Nephron progenitor cell (in vitro differentiated cells): ENCODE results near the gene RETREG2.
A peak's percentile ranks its signal among the peaks of the same experiment; 100 is the strongest.

ENCODE experiments used
- DNase-seq: peaks from one replicate; pipeline ENCODE4 v3.0.0; 2021
- H3K27ac Mint-ChIP-seq: 2 replicates; pipeline ENCODE4 v1.8.0; 2021; ENCODE audit warnings: mild to moderate bottlenecking, moderate library complexity, mixed read lengths
- H3K27me3 Mint-ChIP-seq: 2 replicates; pipeline ENCODE4 v1.8.0; 2021; ENCODE audit warnings: mild to moderate bottlenecking, low read depth, mixed read lengths; ENCODE audit not compliant: poor library complexity
- H3K36me3 Mint-ChIP-seq: 2 replicates; pipeline ENCODE4 v1.8.0; 2021; ENCODE audit warnings: low read depth, mixed read lengths
- H3K4me1 Mint-ChIP-seq: 2 replicates; pipeline ENCODE4 v1.8.0; 2021; ENCODE audit warnings: mixed read lengths
- H3K4me3 Mint-ChIP-seq: 2 replicates; pipeline ENCODE4 v1.8.0; 2021; ENCODE audit warnings: mild to moderate bottlenecking, moderate library complexity, mixed read lengths
- H3K9me3 Mint-ChIP-seq: 2 replicates; pipeline ENCODE4 v1.8.0; 2021; ENCODE audit warnings: mild to moderate bottlenecking, moderate library complexity, mixed read lengths
- TF ChIP-seq, protein P1 (sequence below): fragments of 200-600 bp; sonication (generic); IDR thresholded peaks from 2 replicates; pipeline ENCODE4 v1.5.0; 2021; ENCODE audit warnings: antibody characterized with exemption

Gene RETREG2

DNA sequence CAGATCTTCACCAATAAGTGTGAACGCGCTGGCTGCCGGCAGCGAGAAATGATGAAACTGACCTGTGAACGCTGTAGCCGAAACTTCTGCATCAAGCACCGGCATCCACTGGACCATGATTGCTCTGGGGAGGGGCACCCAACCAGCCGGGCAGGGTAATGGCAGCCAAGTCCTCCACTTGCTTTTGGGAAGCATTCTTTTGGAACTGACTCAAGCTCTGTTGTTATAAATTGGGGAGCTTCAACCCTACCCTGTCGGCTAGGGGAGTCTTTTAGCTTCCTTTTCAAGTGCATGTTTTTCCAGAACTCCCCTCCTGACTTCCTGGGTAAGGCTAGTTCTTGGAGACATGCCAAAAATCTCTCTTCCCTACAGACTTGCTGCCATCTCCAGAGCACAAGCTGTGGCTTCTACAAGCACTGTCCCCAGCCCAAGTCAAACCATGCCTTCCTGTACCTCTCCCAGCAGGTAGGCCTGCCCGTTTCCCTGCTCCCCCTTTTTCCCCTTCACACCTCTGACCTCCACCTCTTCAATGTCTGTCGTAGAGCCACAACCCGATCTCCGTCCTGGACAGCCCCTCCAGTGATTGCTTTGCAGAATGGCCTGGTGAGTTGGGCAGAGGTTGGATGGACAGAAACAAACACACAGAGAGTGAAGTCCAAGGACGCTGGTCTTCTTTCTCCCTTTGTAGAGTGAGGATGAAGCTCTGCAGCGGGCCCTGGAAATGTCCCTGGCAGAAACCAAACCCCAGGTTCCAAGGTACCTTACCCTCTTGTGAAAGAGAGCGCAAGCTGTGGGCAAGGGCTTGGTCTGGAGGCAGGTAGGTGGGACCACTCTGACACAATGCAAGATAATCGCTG is 30.0 kb downstream of the RETREG2 start:
- Mint-ChIP-seq H3K36me3 (peaks cover 23% of the 10 kb centered on the region), H3K4me1 (peaks cover 23% of the 10 kb centered on the region), H3K9me3 (peaks cover 11% of the 10 kb centered on the region), H3K27me3 (no peaks in the 10 kb centered on the region), H3K4me3 (peak overlapping the region; percentile 83), H3K27ac (peak overlapping the region; percentile 83)
- TF ChIP-seq, protein P1, sequence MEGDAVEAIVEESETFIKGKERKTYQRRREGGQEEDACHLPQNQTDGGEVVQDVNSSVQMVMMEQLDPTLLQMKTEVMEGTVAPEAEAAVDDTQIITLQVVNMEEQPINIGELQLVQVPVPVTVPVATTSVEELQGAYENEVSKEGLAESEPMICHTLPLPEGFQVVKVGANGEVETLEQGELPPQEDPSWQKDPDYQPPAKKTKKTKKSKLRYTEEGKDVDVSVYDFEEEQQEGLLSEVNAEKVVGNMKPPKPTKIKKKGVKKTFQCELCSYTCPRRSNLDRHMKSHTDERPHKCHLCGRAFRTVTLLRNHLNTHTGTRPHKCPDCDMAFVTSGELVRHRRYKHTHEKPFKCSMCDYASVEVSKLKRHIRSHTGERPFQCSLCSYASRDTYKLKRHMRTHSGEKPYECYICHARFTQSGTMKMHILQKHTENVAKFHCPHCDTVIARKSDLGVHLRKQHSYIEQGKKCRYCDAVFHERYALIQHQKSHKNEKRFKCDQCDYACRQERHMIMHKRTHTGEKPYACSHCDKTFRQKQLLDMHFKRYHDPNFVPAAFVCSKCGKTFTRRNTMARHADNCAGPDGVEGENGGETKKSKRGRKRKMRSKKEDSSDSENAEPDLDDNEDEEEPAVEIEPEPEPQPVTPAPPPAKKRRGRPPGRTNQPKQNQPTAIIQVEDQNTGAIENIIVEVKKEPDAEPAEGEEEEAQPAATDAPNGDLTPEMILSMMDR = no peak
- no peak for DNase-seq

DNA sequence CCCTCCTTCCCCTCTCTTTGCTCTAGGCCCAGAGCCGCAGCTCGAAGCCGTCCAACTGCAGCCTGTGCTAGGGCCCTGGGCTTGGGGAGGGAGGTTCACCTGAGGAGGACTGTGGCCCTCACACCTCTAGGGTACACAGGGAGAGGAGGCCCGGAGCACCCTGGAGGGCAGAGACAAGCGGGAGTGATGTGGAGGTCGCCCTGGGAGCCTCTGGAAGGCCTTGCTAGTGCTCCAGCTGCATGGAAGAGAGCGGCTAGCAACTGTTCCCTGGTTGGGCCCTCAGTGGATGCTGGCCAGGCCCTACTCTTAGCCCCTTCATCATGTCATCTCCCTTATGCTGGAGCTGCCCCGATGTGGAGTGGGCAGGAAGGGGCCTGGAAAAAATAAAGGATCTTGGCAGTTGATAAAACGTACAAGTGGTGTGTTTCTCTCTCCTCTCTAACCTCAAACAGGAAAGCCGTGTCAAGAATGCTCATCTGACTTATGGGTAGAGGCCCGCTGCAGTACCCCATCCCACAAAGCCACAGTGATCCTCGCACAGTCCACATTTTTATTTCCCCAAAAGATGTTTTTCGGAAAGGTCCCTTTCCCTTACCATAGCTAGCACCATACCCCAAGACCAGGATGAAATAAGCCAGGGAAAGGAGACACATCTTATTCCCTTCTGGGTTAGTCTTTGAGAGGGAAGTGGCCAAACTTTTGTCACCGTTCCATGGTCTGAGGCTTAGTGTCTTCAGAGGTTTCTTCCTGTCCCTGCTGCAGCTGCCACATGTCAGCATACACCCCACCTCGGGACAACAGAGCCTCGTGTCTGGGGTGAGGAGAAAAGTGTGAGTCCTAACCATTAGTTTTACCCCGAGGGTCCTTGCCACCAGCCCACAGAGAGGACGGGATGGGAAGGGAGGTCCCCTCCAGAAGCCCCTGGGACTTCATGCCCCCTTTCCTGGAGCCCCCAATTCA is 31.4 kb downstream of the RETREG2 start:
- Mint-ChIP-seq H3K9me3 (peaks cover 1% of the 10 kb centered on the region), H3K27ac (no peak overlapping the region), H3K4me3 (no peak overlapping the region), H3K36me3 (peaks cover 32% of the 10 kb centered on the region), H3K27me3 (no peaks in the 10 kb centered on the region), H3K4me1 (peaks cover 23% of the 10 kb centered on the region)
- DNase-seq = no peak
- TF ChIP-seq, protein P1 = no peak

DNA sequence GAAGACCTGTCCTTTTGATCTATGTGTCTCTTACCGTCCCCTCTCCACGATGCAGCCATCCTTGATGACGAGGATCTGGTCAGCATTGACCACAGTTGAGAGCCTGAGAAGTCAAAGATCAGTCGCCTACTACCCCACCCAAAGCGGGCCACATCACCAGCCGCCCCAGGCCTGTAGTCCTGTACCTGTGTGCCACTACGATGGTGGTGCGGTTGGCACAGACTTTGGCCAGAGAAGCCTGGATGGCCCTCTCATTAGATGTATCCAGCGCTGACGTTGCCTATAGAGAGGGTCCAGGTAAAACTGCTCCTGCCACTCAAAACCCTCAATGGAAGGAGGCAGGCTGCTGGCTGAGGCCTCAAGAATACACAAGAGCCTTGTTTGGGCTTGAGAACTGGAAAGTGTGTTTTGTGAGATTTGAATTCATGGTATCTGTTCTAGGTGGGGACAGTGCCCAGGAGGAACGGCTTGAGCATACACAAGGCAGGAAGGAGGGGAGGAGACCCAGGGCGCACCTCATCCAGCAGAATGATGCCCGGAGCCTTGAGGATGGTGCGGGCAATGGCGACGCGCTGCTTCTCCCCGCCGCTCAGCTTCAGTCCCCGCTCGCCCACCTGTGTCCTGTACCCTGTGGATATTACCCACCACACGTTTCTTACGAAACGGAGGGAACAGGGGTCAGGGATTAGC is 32.3 kb downstream of the RETREG2 start:
- peaks cover 23% of the 10 kb centered on the region for H3K4me1 Mint-ChIP-seq
- DNase-seq = no peak
- no peaks in the 10 kb centered on the region for H3K9me3 Mint-ChIP-seq
- H3K36me3 Mint-ChIP-seq = peaks cover 35% of the 10 kb centered on the region
- TF ChIP-seq, protein P1 = no peak
- no peak overlapping the region for H3K27ac Mint-ChIP-seq
- no peak overlapping the region for H3K4me3 Mint-ChIP-seq
- H3K27me3 Mint-ChIP-seq = no peaks in the 10 kb centered on the region

DNA sequence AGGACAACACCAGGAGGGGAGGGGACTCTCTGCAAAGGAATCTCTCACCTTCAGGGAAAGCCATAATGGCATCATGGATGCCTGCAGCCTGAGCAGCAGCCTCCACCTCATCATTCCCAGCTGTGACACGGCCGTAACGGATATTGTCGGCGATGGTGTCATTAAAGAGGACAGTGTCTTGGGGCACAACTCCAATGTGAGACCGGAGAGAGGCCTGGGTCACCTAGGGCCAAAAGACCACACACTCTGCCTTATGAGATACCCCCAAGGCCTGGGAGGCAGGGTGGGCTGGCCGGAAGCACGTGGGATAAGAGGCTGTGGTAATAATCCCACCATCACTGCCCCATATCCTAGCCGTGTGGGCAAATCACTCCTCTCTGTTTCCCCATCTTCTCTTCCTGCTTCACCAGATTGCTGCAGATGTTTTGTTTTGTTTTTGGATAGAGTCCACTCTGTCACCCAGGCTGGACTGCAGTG is 32.8 kb downstream of the RETREG2 start:
- Mint-ChIP-seq H3K27ac (no peak overlapping the region), H3K9me3 (no peaks in the 10 kb centered on the region), H3K27me3 (no peaks in the 10 kb centered on the region), H3K36me3 (peaks cover 35% of the 10 kb centered on the region), H3K4me3 (no peak overlapping the region), H3K4me1 (peaks cover 23% of the 10 kb centered on the region)
- no peak for DNase-seq
- TF ChIP-seq, protein P1 = no peak

DNA sequence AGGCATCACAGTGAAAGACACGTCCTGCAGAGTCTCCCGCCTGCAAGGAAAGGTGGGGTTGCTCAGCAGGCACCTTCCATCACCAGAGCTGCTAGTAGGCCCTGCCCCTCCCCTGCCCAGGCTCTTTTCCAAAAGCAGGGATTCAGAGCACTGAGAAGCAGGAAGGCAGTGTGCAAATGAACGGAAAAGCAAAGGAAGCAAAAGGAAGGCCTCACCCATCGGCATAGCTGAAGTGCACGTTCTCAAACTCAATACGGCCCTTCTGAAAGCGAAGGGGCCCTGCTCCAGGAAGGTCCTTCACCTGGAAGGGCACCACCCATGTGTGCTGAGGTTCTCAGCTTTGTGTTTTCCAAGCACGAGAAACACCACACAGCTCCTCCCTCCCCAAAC is 34.9 kb downstream of the RETREG2 start:
- Mint-ChIP-seq H3K27me3 (no peaks in the 10 kb centered on the region), H3K27ac (no peak overlapping the region), H3K4me1 (peaks cover 23% of the 10 kb centered on the region), H3K36me3 (peaks cover 35% of the 10 kb centered on the region), H3K9me3 (no peaks in the 10 kb centered on the region), H3K4me3 (no peak overlapping the region)
- TF ChIP-seq, protein P1 = no peak
- no peak for DNase-seq
